AG04450 (cell line): Measurements from ENCODE around the gene IRF3. TPM values are rescaled to one million over a fixed set of nuclear protein-coding genes. Genes with fewer than 3 reads are reported as not detected.

ENCODE experiments used
- CTCF ChIA-PET: fragments of 300-600, 350-600 bp; formaldehyde crosslinking; extraction: SDS; loops from one replicate; lab custom pipeline; 2022; ENCODE audit warnings: antibody characterized with exemption, inconsistent platforms; lab: Charles Lee
- POLR2A ChIA-PET: fragments of 350-600 bp; formaldehyde crosslinking; extraction: SDS; loops from one replicate; lab custom pipeline; 2021; ENCODE audit warnings: antibody characterized with exemption, inconsistent platforms; lab: Yijun Ruan, JAX
- DNase-seq: peaks from one replicate; pipeline ENCODE4 v3.0.0-alpha.2; 2011; ENCODE audit warnings: low read depth, low spot score
- H3K27ac ChIP-seq: one replicate; pipeline ENCODE4 v1.5.1; 2012; ENCODE audit warnings: low read depth, low read length, control low read depth
- H3K27me3 ChIP-seq: one replicate; pipeline ENCODE4 v1.6.0; 2012; ENCODE audit warnings: low read length; ENCODE audit not compliant: control insufficient read depth, insufficient read depth
- H3K4me3 ChIP-seq: 2 replicates; pipeline ENCODE4 v1.5.1; 2011; ENCODE audit warnings: mild to moderate bottlenecking, low read depth, low read length, control low read depth
- H3K9me3 ChIP-seq: 2 replicates; pipeline ENCODE4 v1.5.1; 2012; ENCODE audit warnings: low read length; ENCODE audit not compliant: control insufficient read depth, insufficient read depth
- polyA plus RNA-seq: library from polyadenylated mRNA; depleted of rRNA; stranded (reverse); fragments of >200 nt; gene quantifications from 2 replicates; pipeline ENCODE4 v1.2.3, GENCODE V29; 2011; rRNA removed
- small RNA-seq: library from RNA; depleted of rRNA; stranded (forward); fragments of <200 nt; gene quantifications from one replicate; pipeline ENCODE3, GENCODE V24; 2012; ENCODE audit warnings: low read depth; ENCODE audit not compliant: insufficient read length
- TF ChIP-seq, protein P1 (sequence below): IDR thresholded peaks from 2 replicates; pipeline ENCODE4 v1.5.1; 2011; ENCODE audit warnings: low read depth, low read length, control low read depth, inconsistent platforms

Gene IRF3
- polyA plus RNA-seq, 1 experiment = 33.5 TPM

DNA sequence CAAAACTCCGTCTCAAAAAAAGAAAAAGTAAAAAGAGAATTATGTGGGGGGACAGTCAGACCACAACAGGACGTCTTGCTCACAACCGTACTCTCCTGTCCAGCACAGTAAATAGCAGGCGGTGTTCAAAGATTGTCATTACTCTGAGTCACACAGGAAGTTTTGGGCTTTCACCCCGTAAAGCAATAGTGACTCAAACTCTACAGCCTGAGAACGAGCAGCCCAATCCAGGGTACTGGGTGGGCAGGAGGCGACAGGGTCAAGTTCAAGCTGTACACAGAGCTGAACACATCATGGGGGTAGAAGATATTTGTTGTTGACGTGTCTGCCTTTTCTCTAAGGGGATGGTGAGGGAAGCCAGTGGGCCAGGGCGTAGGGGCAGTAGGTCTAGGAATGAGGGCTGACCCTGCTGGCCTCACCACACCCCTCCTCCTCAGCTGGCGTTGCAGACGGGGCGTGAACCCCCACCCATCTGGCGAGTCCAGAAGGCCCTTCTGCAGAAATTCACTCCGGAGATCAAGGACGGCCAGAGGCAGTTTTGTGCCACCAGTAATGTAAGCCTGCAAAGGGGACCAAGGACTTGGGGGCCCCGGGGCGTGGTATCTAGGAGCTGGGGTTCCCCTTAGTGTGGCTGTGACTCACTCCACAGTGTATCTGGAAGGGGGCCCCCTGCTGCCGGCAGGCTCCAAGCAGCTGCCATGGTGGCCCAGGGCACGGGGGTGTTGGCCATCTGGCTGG lies 51.4 kb downstream of the IRF3 start:
- no peaks in the 10 kb centered on the region for H3K27me3 ChIP-seq
- H3K4me3 ChIP-seq = no peak overlapping the region
- H3K9me3 ChIP-seq = peaks cover 3% of the 10 kb centered on the region; the same call in 1 of the 2 replicates
- POLR2A ChIA-PET = interaction anchor here (0.6 to 1.0 kb wide), 2 partner anchors 24 to 50 kb away, joined by 3 read pairs; no protein-coding TSS in a partner anchor
- CTCF ChIA-PET = no interaction called here
- DNase-seq = peak; percentile 27
- H3K27ac ChIP-seq = peak overlapping the region; percentile 70
- TF ChIP-seq, protein P1, sequence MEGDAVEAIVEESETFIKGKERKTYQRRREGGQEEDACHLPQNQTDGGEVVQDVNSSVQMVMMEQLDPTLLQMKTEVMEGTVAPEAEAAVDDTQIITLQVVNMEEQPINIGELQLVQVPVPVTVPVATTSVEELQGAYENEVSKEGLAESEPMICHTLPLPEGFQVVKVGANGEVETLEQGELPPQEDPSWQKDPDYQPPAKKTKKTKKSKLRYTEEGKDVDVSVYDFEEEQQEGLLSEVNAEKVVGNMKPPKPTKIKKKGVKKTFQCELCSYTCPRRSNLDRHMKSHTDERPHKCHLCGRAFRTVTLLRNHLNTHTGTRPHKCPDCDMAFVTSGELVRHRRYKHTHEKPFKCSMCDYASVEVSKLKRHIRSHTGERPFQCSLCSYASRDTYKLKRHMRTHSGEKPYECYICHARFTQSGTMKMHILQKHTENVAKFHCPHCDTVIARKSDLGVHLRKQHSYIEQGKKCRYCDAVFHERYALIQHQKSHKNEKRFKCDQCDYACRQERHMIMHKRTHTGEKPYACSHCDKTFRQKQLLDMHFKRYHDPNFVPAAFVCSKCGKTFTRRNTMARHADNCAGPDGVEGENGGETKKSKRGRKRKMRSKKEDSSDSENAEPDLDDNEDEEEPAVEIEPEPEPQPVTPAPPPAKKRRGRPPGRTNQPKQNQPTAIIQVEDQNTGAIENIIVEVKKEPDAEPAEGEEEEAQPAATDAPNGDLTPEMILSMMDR = no peak

DNA sequence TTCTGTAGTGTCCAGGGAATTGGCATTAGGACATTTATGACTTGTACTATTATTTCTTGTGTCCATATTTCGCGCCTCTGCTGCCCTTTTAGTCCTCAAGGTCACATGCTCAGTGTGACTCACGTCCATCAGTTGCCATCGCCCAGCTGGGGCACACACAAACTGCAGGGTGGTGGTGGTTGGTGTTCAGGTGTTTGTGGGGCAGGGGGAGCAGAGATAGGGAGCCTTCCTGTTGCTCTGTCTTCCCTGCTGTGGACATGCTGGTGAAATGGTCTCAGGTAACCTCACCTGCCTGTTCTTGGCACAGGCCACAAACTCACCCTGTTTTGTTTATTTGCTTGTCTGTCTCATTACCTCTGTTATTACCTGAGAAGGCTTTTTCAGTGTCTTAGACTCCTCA lies 52.3 kb downstream of the IRF3 start:
- TF ChIP-seq, protein P1 = no peak
- DNase-seq = no peak
- peaks cover 3% of the 10 kb centered on the region; the same call in 1 of the 2 replicates for H3K9me3 ChIP-seq
- H3K4me3 ChIP-seq = no peak overlapping the region
- no peaks in the 10 kb centered on the region for H3K27me3 ChIP-seq
- ChIA-PET POLR2A (interaction anchor here (0.5 kb wide), 1 partner anchor 86 kb away, joined by 6 read pairs; no protein-coding TSS in a partner anchor), CTCF (no interaction called here)
- H3K27ac ChIP-seq = peak overlapping the region; percentile 70

Small RNAs within 50 kb of the gene (small RNA-seq; reads per million reads assigned to genes)
- gene MIR5088 = not detected

Other genes starting within 250 kb of the IRF3 start
- not detected in 2 replicates for gene PTH2, start 242.4 kb downstream of the IRF3 start, polyA plus RNA-seq
- gene GFY, start 240.5 kb downstream of the IRF3 start, polyA plus RNA-seq = not detected in 2 replicates
- gene SLC17A7, start 224.3 kb downstream of the IRF3 start, polyA plus RNA-seq = 0.02 and 0.04 TPM in 2 replicates
- 60.3 and 62.5 TPM in 2 replicates for gene PIH1D1, start 214.0 kb downstream of the IRF3 start, polyA plus RNA-seq
- gene ALDH16A1, start 212.6 kb downstream of the IRF3 start, polyA plus RNA-seq = 4.1 and 4.3 TPM in 2 replicates
- 3.7 and 5.9 TPM in 2 replicates for gene FLT3LG, start 191.6 kb downstream of the IRF3 start, polyA plus RNA-seq
- gene RPL13A, start 178.2 kb downstream of the IRF3 start, polyA plus RNA-seq = 3,816 and 4,938 TPM in 2 replicates
- gene RPS11, start 169.4 kb downstream of the IRF3 start, polyA plus RNA-seq = 1,562 and 2,122 TPM in 2 replicates
- gene FCGRT, start 153.2 kb downstream of the IRF3 start, polyA plus RNA-seq = 46.1 and 68.1 TPM in 2 replicates
- gene RCN3, start 137.9 kb downstream of the IRF3 start, polyA plus RNA-seq = 14.7 and 29.4 TPM in 2 replicates
- 43.9 and 77.5 TPM in 2 replicates for gene NOSIP, start 85.3 kb downstream of the IRF3 start, polyA plus RNA-seq
- 0.31 and 0.35 TPM in 2 replicates for gene PRRG2, start 84.5 kb downstream of the IRF3 start, polyA plus RNA-seq
- 0.36 and 0.66 TPM in 2 replicates for gene PRR12, start 74.7 kb downstream of the IRF3 start, polyA plus RNA-seq
- gene RRAS, start 25.7 kb downstream of the IRF3 start, polyA plus RNA-seq = 64.2 and 93.3 TPM in 2 replicates
- gene SCAF1, start 23.6 kb downstream of the IRF3 start, polyA plus RNA-seq = 2.5 and 3.5 TPM in 2 replicates
- gene BCL2L12, start 76 bp upstream of the IRF3 start, polyA plus RNA-seq = 8.8 and 10.9 TPM in 2 replicates
- gene PRMT1, start 11.4 kb upstream of the IRF3 start, polyA plus RNA-seq = 287 and 305 TPM in 2 replicates
- 0.19 and 0.33 TPM in 2 replicates for gene ADM5, start 23.7 kb upstream of the IRF3 start, polyA plus RNA-seq
- gene CPT1C, start 25.3 kb upstream of the IRF3 start, polyA plus RNA-seq = 20.3 and 24.2 TPM in 2 replicates
- gene TSKS, start 97.4 kb upstream of the IRF3 start, polyA plus RNA-seq = not detected in 2 replicates
- 59.1 and 82.2 TPM in 2 replicates for gene AP2A1, start 101.1 kb upstream of the IRF3 start, polyA plus RNA-seq
- 6.9 and 9.0 TPM in 2 replicates for gene FUZ, start 147.4 kb upstream of the IRF3 start, polyA plus RNA-seq
- 12.6 and 20.3 TPM in 2 replicates for gene MED25, start 152.4 kb upstream of the IRF3 start, polyA plus RNA-seq
- 37.6 and 58.5 TPM in 2 replicates for gene PTOV1, start 185.3 kb upstream of the IRF3 start, polyA plus RNA-seq
- gene PNKP, start 201.7 kb upstream of the IRF3 start, polyA plus RNA-seq = 13.0 and 13.1 TPM in 2 replicates
- 27.5 and 33.1 TPM in 2 replicates for gene AKT1S1, start 211.5 kb upstream of the IRF3 start, polyA plus RNA-seq
- 15.6 and 23.0 TPM in 2 replicates for gene TBC1D17, start 211.8 kb upstream of the IRF3 start, polyA plus RNA-seq
- 0.30 and 0.92 TPM in 2 replicates for gene IL4I1, start 231.0 kb upstream of the IRF3 start, polyA plus RNA-seq